Urothelium cell line (cell line): ENCODE data around the gene HLF.

Experiments used
- DNase-seq: peaks from one replicate; pipeline ENCODE4 v3.0.0; 2011; ENCODE audit warnings: low spot score, mixed read lengths
- FAIRE-seq: peaks from 2 replicates; lab custom pipeline; 2011; peaks lifted over from hg19 to GRCh38; lab: Jason Lieb, UNC

The HLF gene

GRCh38 chr17:55273579-55274354 lies 9.0 kb downstream of the HLF start:
- DNase-seq (no peak), FAIRE-seq (no peak)

- FAIRE-seq (no peak), DNase-seq (no peak)
Observed at GRCh38 chr17:55274355-55275255, 9.8 kb downstream of the HLF start.

GRCh38 chr17:55275894-55276804 lies 11.4 kb downstream of the HLF start:
- DNase-seq, result no peak
- no peak for FAIRE-seq

- FAIRE-seq, result no peak
- DNase-seq, result no peak
Observed at GRCh38 chr17:55278173-55278961, 13.6 kb downstream of the HLF start.

GRCh38 chr17:55279203-55279602 lies 14.4 kb downstream of the HLF start:
- FAIRE-seq (no peak), DNase-seq (no peak)

- FAIRE-seq (no peak), DNase-seq (no peak)
Observed at GRCh38 chr17:55279788-55280187, 15.0 kb downstream of the HLF start.

GRCh38 chr17:55280212-55280611 lies 15.5 kb downstream of the HLF start:
- FAIRE-seq (peak; percentile 13), DNase-seq (no peak)

- FAIRE-seq (no peak), DNase-seq (no peak)
Observed at GRCh38 chr17:55281649-55282378, 17.1 kb downstream of the HLF start.

- DNase-seq (no peak), FAIRE-seq (no peak)
Observed at GRCh38 chr17:55282379-55282702, 17.6 kb downstream of the HLF start.

- FAIRE-seq, result no peak
- DNase-seq, result no peak
Observed at GRCh38 chr17:55282741-55283140, 18.0 kb downstream of the HLF start.

- DNase-seq (no peak), FAIRE-seq (no peak)
Observed at GRCh38 chr17:55283256-55283965, 18.7 kb downstream of the HLF start.

GRCh38 chr17:55284001-55284884 lies 19.5 kb downstream of the HLF start:
- FAIRE-seq (no peak), DNase-seq (no peak)

GRCh38 chr17:55284944-55285339 lies 20.2 kb downstream of the HLF start:
- DNase-seq (no peak), FAIRE-seq (no peak)

- no peak for DNase-seq
- no peak for FAIRE-seq
Observed at GRCh38 chr17:55285340-55286301, 20.9 kb downstream of the HLF start.

- DNase-seq, result no peak
- no peak for FAIRE-seq
Observed at GRCh38 chr17:55286681-55287589, 22.2 kb downstream of the HLF start.
